Superior temporal gyrus (tissue), 1 donor: ENCODE measurements around the gene CLDN5.
A peak's percentile ranks its signal among the peaks of the same experiment; 100 is the strongest.

Experiments used
- DNase-seq: peaks from one replicate; pipeline ENCODE4 v3.0.0-alpha.2; 2016; ENCODE audit errors: extremely low spot score

The CLDN5 gene

DNA sequence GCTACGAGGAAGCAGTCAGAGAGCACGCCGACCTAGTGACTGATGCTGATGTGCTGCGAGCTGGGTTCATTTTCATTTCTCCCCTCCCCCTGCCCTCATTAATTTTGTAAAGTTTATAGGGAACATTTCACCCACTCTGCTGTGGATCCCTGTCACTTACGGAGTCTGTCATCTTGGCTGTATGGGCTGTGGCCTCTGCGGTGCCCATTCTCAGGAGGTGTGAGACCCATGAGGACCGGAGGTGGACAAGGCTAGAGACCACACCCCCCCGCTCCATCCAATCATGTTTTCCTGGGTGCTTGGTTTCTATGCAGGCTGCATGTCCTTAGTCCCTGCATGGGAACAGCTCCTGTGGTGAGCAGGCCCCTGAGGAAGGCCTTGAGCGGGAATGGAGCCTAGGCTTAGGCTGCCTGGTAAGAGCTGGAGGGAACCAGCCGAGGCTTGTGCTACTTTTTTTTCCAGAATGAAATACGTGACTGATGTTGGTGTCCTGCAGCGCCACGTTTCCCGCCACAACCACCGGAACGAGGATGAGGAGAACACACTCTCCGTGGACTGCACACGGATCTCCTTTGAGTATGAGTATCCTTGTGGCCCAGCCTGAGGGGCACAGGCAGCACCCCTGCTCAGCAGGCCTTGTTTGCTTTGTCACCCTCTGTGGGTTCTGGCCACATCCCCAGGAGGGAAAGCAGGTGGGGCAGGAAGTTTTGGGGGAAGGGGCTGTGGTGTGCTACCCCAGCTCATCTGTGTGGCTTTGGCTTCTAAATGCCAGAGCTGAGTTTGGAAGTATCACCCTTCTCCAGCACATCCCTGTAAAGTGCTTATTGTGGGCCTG, 19.1 kb downstream of the CLDN5 start:
- no peak for DNase-seq

DNA sequence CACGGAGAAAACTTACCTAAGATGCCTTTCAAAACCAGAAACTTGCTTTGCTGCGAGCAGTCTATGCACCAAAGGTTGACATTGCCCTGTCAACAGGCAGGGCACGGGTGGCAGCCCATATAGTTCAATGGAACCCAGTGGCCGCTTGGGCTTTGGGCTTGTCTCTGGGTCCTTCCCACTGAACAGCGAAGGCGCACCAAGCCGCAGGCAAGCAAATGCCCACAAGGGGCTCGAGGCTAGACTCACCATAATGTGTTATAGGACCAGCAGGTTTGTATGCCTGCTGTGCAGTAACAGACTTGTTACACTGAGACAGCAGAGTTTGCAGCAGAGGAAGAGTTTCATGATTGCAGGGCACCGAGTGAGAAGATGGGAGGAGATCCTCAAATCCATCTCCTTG, 20.3 kb downstream of the CLDN5 start:
- DNase-seq, result no peak

DNA sequence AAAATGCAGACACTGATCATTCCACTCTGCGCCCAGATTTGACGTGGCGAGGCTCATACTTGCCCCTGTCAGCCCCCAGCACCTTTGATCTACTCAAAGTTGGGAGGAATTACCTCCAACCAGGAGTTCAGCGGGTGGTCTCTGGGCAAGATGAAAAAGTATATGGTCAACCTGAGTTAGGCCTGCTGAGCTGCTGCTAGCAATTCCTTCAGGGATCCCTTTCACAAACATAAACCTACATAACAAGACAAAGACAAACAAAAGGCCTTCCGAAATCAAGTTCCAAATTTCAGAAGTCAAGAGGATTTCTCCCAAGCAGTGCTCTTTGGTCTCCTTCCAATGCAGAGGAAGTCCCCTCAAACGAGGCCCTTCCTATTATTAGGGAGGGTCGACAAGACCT, 20.8 kb downstream of the CLDN5 start:
- no peak for DNase-seq

DNA sequence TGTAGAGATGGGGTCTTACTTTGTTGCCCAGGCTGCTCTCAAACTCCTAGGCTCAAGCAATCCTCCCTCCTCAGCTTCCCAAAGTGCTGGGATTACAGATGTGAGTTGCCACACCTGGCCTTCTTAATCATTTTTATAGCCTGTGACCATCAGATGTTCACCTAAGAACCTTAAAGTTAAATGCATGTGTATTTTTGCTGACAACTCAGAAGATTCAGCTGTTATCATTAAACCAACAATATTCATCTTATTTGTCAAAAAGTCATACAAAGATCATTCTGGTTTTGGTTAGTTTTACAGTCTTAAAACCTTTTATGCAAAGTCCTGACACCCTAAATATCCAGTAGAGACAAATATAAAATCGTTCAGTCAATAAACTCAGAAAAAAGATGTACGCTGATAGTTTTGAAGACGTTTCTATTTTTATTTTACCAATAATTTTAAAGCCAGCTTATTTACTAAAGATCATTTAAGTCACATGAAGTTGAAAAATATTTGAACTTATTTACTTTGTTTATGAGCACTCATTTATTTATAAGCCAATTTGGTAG, 22.2 kb downstream of the CLDN5 start:
- no peak for DNase-seq

DNA sequence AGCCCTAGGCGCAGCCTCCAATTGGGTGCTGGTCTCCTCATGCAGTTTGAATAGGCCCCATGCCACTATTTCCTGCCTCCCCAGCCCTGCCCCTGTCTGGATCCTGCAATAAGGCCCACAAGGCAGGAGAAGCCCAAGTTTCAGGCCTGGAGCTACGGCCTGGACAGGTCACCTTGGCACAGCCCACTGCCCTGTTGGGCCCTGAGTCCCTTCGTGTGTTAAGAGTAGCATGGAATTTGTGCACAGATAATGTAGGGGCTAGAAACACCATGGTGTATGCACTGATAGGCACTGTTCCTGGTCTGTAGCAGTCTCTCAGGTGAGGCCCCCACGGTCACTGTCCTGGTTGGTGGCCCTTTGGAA, 24.3 kb downstream of the CLDN5 start:
- no peak for DNase-seq

DNA sequence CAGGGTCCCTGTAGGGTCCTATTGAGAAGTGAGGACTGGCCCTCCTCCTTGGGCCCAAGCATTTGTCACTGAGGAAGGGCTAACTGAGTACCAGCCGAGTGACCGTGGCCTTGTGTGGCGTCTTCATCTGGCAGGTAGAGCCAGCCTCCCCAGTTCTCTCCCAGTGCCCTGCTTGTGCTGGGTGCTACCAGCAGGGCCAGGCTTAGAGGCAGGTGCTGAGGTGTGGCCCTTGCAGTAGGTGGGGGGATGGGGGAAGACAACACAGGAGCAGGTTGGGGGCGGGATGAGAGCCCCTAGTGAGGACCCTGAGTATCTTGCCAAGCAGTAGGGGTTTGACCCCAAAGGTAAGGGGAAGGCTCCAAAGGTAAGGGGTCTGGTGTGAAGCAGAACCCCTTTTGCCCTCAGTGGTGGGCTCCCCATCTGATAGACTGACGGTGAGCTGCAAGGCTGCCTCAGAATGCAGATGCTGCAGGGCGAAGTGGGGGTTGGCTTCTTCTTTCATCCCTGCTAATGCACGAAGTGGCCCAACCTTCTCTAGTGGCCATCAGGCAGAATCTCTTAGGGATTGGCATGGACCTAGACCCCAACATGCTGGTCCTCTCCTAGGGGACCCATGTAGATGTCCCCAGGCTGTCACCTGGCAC, 24.9 kb downstream of the CLDN5 start:
- DNase-seq, result no peak

DNA sequence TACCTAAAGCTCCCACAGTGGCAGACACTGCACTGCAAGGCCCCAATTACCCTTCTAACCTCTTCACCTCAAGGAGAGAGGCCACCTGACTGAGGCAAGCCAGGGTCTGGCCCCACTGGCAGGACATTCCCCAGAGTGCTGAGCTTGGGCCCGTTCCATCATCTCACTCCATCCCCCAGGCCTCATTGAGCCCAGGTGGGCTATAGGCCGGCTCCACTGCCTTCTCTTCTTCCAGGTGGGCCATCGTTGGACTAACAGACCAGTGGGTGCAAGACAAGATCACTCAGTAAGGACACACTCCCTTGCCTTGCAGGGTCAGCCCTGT, 25.4 kb downstream of the CLDN5 start:
- no peak for DNase-seq

DNA sequence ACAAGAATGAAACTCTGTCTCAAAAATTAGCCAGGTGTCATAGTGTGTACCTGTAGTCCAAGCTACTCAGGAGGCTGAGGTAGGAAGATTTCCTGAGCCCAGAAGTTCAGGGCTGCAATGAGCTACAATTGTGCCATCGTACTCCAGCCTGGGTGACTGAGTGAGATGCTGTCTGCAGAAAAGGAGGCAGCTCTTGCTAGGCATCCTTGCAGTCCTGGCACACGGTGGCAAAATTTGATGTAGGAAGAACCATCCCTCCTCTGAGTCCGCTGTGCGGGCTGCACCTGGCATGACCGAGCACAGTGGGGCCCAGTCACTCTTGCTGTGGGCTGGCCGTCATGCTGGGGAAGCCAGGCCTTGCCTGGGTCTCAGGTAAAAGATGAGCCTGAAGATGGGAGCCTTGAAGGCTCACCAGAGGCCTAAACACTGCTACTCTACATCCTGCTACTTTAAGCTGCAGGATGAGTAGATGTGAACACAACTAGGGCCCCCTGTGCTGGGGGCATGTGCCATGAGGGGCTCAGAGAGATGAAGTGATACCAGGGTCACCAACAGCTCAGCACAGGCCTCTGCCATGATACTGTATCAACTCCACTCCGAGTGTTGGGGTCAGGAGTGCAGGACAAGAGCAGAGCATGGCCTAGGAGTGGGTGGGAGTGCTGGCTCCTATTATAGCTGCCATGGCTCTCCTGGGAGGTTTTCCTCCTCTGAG, 25.9 kb downstream of the CLDN5 start:
- DNase-seq, result no peak

DNA sequence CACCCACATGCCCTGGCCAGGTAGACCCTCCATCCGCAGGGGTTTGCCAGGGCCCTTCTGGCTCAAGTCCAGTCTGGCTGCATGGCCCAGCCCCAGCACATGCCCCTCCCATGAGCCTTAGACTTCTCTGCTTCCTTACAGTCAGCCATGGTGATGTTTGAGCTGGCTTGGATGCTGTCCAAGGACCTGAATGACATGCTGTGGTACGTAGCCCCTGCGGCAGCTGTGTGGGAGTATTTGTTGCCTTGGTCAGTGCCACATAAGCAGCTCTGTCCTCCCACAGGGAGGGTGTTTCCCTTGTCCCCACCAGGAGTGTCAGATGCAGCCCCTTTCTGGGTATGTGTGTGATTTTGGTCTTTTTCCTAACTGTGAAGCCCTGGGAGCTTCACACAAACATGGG, 27.0 kb downstream of the CLDN5 start:
- no peak for DNase-seq

DNA sequence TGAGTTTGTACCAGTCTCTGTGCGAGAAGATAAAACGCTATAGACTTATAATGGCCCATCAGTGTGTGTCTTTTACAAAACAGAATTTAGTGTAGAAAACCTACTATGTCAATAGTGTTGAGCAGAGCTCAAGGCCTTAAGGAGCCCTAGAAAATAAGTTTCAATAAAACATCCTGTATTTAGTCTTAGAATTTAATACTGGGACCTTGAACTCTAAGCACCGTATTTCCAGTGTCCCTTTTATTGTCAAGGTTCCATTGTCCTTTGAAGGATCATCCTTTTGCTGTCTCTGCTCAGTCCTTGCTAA, 27.9 kb downstream of the CLDN5 start:
- no peak for DNase-seq

DNA sequence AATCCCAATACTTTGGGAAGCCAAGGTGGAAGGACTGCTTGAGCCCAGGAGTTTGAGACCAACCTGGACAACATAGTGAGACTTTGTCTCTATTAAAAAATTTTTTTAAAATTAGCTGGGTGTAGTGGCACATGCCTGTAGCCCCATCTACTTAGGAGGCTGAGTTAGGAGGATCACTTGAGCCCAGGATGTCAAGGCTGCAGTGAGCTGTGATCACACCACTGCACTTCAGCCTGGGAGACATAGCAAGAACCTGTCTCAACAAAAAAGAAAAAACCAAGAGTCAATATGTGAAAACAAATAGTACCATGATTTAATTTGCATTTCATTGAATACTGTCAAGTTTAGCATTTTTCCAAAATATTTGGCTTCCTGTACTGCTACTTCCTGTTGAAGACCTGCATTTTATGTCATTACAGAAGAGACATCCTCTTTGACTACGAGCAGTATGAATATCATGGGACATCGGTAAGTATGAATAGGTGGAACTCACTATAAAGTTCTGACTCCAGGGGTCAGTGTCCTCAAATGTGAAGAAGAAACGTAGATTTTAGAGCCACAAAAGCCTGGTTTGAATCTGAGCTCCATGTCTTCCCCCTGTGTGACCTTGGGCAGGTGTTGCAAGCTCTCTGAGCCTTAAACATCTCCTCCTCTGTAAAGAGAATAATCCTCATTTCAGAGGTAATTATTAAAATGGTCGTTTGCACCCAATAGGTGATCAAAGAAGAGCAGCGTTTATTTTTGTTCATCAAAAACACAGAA, 28.5 kb downstream of the CLDN5 start:
- DNase-seq, result no peak

DNA sequence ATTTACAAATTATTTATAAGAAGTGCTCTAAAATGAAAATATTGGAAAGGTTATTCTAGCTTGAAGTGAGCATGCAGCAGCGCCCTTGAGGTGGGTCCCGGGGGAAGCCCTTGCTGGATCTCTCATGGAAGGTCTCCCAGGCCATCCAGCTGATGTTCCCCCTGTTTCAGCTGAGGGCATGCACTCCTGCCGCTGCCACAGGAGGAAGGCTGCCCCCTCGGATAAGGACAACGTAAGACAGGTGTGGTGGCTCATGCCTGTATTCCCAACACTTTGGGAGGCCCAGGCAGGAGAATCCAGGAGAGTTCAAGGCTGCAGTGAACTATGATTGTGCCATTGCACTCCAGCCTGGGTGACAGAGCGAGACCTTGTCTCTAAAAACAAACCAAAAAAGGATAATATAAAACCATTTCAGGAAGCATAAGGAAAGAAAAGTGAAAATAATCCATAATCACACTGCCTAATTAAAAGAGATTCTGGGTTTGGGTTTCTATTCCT, 29.5 kb downstream of the CLDN5 start:
- no peak for DNase-seq

DNA sequence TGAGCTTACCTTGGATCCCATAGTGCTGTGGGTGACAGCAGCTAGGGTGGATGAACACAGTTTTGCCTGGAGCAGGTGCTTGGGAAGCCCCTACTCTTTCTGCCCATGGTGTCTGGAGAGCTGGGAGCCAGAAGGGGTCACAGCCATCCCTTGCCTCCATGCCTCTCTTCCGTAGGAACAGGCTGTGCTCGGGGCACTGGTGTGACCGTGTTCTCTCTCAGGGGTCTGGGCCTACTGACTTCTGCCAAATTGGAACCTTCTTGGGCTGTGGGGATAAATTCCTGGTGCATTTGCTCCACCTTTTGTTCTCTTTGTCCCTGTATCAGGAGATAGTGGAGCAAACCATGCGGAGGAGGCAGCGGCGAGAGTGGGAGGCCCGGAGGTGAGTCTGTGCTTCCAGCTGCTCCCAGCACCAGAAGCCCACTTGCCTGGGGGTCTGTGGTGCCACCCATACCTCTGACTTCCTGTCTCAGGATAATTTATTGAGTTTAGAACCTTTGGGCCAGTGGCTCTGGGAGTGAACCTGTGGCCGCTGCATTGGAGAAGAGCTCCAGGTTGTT, 30.1 kb downstream of the CLDN5 start:
- DNase-seq, result no peak

DNA sequence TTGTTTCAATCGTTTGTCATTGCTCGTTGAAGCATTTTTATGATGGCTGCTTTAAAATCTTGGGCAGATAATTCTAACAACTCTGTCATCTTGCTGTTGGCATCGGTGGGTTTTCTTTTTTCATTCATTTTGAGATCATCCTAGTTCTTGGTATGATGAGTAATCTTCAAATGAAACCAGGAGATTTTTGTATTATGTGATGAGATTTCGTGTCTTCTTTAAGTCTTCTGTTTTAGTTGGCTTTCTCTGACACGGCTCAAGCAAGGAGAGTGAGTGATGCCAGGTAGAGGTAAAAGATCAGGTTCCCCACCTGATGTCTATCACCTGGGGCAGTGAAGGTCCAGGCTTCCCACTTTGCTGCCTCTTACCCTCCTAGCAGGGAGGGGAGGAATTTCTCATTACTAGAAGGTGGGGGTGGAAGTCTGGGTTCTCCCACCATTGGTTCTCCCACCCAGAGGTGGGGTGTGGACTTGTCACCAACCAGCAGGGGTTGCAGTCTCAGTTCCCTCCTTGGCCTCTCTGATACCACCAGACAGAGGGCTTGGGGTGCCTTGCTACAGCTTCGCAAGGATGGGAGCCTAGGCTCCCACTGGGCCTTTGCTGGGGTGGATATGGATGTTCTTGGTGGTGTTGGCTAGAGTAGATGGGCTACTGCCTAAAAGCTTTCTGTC, 31.6 kb downstream of the CLDN5 start:
- no peak for DNase-seq

DNA sequence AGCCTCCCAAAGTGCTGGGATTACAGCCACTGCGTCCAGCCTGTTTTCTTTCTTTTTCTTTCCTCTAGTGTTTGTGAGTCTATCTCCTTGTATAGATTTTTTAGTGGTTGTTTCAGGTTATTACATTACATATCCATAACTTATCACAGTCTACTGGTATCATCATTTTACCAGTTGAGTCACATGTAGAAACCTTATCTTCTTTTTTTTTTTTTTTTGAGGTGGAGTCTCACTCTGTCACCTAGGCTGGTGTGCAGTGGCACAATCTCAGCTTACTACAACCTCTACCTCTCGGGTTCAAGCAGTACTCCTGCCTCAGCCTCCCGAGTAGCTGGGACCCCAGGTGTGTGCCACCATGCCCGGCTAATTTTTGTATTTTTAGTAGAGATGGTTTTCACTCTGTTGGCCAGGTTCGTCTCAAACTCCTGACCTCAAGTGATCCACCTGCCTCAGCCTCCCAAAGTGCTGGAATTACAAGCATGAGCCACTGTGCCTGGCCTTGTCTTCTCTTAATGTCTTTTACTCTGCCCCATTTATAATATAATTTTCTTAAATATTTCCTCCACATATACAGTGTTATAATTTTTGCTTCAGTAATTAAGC, 33.5 kb downstream of the CLDN5 start:
- DNase-seq, result no peak

DNA sequence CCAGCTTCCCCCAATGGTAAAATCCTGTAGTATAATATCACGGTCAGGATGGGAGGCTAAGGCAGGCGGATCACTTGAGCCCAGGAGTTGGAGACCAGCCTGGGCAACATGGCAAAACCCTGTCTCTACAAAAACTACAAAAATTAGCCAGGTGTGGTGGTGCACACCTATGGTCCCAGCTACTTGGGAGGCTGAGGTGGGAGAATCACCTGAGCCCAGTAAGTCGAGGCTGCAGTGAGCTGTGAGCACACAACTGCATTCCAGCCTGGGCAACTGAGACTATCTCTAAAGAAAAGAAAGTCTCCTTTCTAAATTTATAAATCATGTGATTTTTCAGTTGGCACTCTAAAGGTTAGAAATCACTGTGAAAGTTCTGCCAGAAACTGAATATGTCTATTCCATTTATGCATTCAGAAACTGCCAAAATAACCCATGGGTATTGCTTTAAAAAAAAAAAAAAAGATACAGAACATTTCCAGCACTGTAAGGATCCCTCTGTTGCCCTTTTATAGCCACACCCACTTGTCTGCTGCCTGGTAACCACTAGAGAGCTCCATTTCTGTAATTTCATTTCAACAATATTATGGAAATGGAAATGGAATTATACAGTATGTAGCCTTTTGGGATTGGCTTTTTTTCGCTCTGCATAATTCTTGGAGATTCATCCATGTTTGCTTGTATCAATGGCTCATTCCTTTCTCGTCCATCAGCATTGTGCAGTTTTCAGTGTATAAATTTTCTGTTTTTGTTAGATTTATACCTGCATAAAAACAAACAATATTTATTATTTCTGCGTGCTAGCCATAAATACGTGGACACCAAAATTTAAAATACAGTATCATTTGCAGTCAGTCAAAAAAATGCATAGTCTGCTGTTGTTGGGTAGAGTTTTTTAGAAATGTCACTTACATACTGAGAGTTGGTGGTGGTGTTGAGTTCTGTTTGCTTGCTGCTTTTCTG, 35.0 kb downstream of the CLDN5 start:
- DNase-seq, result peak; percentile 27

DNA sequence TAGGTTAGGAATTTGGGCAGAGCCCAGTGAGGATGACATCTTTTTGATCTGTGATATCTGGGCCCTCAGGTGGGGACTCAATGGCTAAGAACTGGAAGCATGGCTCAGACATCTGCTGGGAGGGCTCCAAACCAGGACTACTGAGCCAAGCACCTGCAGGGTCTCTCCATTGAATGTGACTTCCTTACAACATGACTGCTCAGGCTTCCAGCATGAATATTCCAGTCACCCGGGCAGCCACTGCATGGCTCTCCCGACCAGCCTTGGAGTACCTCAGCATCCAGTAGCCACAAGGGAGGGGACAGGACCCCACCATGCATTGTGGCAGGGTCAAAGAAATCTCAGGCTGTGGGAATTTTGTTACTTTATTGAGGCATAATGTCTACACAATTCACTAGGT, 35.9 kb downstream of the CLDN5 start:
- DNase-seq, result no peak

DNA sequence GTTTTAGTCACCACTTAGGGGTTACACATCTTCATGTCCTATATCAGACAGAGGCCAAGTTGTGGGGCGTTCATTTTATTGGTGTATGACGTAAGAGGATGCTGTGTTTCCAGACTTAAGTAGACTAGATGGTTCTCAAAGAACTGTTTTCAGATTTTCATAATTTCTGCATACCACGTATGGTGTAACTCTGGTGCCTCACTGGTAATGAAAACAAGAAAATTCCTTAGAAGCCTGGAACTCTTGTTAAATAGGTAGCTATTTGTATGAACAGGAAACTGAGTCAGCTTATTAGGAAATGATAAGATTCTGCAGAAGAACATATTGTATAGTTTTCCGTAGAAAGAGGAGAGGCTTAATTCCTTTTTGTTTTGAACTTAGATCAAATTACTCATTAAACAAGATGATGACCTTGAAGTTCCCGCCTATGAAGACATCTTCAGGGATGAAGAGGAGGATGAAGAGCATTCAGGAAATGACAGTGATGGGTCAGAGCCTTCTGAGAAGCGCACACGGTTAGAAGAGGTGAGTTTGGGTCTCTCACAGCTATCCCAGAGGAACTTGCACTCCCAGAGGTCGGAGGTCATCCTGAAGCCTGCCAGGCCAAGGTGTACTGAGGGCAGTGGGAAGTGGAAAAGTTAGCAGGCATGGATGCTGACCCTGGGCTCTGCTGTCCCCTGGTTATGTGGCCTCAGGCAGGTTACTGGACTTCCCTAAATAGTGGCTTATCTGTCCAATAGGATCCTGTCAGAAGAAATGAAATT, 40.5 kb downstream of the CLDN5 start:
- DNase-seq, result no peak

DNA sequence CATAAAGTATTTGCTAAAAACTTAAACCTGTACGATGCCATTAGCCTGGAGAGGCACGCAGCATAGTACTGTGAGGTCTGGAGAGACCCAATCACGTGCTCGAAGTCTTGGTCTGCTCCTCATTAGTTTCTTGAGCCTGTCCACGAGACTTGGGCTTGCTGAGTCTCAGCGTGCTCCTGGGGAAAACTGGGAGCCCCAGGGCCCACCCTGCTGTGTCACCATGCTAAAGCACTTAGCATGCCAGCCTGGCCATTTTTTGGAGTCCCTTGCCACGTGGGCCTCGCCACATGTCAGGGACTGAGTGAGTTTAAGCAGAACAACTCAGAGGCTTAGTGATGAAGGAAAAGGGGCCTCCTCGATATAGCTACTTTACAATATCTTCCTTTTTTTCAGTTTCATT, 41.9 kb downstream of the CLDN5 start:
- no peak for DNase-seq
